Measurements from ENCODE around the gene TDRD1. TPM values are rescaled to one million over a fixed set of nuclear protein-coding genes. Genes with fewer than 3 reads are reported as not detected.

The TDRD1 gene
- total and polyA plus RNA-seq, 9 donors, result 0.17 to 1.4 (median 0.51) TPM

DNA sequence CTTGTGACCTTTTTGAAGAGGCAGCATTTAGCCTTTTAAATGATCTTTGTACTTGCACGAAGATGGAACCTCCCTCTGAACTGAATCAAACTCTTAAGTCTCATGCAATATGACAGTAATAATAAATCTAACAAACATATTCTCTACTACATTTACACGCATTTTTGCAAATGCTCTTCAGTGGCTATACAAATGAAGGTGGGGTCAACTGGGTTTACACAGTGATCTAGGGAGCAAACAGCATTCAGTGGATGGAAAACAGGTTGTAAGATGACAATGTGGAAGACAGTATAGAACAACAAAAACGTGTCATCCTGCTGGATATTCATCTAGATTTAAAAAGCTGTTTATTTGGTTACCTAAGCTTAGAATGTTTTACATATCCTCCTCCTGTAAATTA lies 12.7 kb upstream of the TDRD1 start:
- no peaks in the 10 kb centered on the region for H3K27me3 ChIP-seq
- peaks cover 0 to 3% of the 10 kb centered on the region in 2 donors for H3K9me3 ChIP-seq
- no peaks in the 10 kb centered on the region for H3K36me3 ChIP-seq
- H3K4me3 ChIP-seq, result no peak overlapping the region
- TF ChIP-seq EP300 (IDR thresholded peaks at IDR 0.05) (no peak), POLR2A (IDR thresholded peaks at IDR 0.05) (no peak)
- TF ChIP-seq, protein P1, sequence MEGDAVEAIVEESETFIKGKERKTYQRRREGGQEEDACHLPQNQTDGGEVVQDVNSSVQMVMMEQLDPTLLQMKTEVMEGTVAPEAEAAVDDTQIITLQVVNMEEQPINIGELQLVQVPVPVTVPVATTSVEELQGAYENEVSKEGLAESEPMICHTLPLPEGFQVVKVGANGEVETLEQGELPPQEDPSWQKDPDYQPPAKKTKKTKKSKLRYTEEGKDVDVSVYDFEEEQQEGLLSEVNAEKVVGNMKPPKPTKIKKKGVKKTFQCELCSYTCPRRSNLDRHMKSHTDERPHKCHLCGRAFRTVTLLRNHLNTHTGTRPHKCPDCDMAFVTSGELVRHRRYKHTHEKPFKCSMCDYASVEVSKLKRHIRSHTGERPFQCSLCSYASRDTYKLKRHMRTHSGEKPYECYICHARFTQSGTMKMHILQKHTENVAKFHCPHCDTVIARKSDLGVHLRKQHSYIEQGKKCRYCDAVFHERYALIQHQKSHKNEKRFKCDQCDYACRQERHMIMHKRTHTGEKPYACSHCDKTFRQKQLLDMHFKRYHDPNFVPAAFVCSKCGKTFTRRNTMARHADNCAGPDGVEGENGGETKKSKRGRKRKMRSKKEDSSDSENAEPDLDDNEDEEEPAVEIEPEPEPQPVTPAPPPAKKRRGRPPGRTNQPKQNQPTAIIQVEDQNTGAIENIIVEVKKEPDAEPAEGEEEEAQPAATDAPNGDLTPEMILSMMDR (IDR thresholded peaks at IDR 0.05), result no peak
- no peak for DNase-seq
- peaks cover 2% of the 10 kb centered on the region for H3K4me1 ChIP-seq (ENCODE audit: insufficient read depth)
- intact Hi-C loops (cut with DNase I), result no loop called here
- no peak overlapping the region for H3K27ac ChIP-seq
- 65 to 72% (median 66%) methylated on average over 3 of the region's 3 CpGs for WGBS, 3 donors

DNA sequence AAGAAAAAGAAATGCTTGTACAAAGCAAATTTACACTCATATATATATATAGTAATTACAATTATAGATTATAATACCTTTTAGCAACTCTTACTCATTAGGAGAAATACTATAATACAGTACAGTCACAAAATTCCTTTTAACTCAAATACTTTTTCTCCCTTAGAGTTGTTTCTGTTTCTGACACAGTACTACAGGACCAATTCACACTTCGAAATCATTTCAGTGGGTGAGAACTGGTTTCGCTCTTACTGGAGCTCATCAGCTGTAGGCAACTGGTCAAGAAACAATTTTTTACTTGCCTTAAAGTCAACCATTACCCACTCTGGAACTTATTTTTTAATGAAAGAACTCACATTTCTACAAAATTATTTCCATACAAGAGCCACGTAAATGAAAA lies 11.2 kb upstream of the TDRD1 start:
- Histone ChIP-seq H3K4me3 (no peak overlapping the region), H3K27ac (no peak overlapping the region), H3K4me1 (ENCODE audit: insufficient read depth) (peaks cover 2% of the 10 kb centered on the region), H3K9me3 (peaks cover 0 to 3% of the 10 kb centered on the region in 2 donors), H3K36me3 (no peaks in the 10 kb centered on the region), H3K27me3 (no peaks in the 10 kb centered on the region)
- intact Hi-C loops (cut with DNase I), result no loop called here
- DNase-seq, result no peak
- 95 to 97% (median 96%) methylated on average over 3 of the region's 3 CpGs for WGBS, 3 donors
- TF ChIP-seq POLR2A (IDR thresholded peaks at IDR 0.05), result no peak
- TF ChIP-seq EP300 (IDR thresholded peaks at IDR 0.05), result no peak
- TF ChIP-seq, protein P1 (IDR thresholded peaks at IDR 0.05), result no peak

DNA sequence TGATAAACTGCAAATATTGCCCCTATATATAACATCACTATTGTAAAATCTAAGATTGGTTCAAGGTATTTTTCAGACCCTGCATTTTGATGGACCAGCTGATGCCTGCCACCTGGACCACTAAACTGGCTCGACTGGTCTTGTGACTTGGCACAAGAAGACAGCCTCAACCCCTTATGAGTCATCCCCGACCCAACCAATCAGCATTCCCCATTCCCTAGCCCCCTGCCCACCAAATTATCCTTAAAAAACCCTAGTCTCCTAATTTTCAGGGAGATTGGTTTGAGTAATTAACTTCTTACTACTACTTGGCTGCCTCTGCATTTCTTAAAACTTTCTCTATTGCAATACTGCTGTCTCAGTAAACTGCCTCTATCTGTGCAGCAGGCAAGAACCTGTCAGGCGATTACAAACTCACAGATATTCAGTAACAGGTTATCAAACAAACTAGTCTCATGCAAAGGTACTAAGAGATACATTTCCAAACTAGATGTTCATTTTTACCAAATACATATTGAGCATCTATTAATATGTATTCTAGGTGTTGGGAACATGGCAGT lies 10.6 kb upstream of the TDRD1 start:
- Histone ChIP-seq H3K9me3 (peaks cover 0 to 3% of the 10 kb centered on the region in 2 donors), H3K4me3 (no peak overlapping the region), H3K27ac (no peak overlapping the region), H3K27me3 (no peaks in the 10 kb centered on the region), H3K4me1 (ENCODE audit: insufficient read depth) (no peaks in the 10 kb centered on the region), H3K36me3 (no peaks in the 10 kb centered on the region)
- WGBS, 3 donors, result 90 to 96% (median 93%) methylated on average over 3 of the region's 3 CpGs
- intact Hi-C loops (cut with DNase I), result no loop called here
- TF ChIP-seq EP300 (IDR thresholded peaks at IDR 0.05), result no peak
- TF ChIP-seq, protein P1 (IDR thresholded peaks at IDR 0.05), result no peak
- no peak for TF ChIP-seq POLR2A (IDR thresholded peaks at IDR 0.05)
- DNase-seq, result no peak

DNA sequence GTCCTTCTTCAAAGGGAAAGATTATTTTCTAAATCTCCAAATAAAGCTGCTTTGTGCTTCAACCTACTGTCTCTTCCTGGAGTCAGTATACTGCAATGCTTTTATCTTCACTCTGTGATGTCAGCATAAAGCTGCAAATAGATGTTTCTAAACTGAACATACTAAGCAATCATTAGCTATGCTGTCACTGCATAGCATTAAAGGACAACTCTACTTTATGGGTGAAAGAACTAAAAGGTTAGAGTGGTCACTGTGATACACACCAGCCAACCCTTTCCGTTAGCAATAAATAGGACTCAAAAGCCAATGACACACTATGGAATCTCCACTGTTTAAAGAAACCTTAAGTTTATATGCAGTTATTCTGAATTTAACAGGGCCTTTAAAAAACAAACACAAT lies 6.9 kb upstream of the TDRD1 start:
- intact Hi-C loops (cut with DNase I), result loop anchor here in 1 of 4 donors (10.0 kb wide), 1 partner anchor 93 kb away; no protein-coding TSS in a partner anchor
- Histone ChIP-seq H3K27me3 (no peaks in the 10 kb centered on the region), H3K9me3 (peaks cover 0 to 3% of the 10 kb centered on the region in 2 donors), H3K27ac (peak overlapping the region in 1 of 2 donors; percentile 90), H3K4me1 (ENCODE audit: insufficient read depth) (no peaks in the 10 kb centered on the region), H3K36me3 (no peaks in the 10 kb centered on the region), H3K4me3 (peak overlapping the region; percentile 97)
- 12 to 15% (median 14%) methylated on average over 1 of the region's 1 CpG for WGBS, 3 donors
- DNase-seq, result no peak
- TF ChIP-seq POLR2A (IDR thresholded peaks at IDR 0.05) (no peak), EP300 (IDR thresholded peaks at IDR 0.05) (no peak)
- TF ChIP-seq, protein P1 (IDR thresholded peaks at IDR 0.05), result no peak
